ENCODE results near the gene ZNF337. TPM values are rescaled to one million over a fixed set of nuclear protein-coding genes. Genes with fewer than 3 reads are reported as not detected.
A peak's percentile ranks its signal among the peaks of the same experiment; 100 is the strongest.
"Not testable (repeated sequence)": the region's sequence is repeated elsewhere in the genome, so short reads cannot be mapped to it uniquely, and the experiment has no call there.

ZNF337 gene
- total RNA-seq, 1 donor from 2014 or later = 14.1 TPM

GRCh38 chr20:25637247-25637646 lies 59.4 kb downstream of the ZNF337 start:
- Histone ChIP-seq H3K4me3 (no peak overlapping the region), H3K9me3 (peaks cover 6% of the 10 kb centered on the region), H3K4me1 (no peaks in the 10 kb centered on the region), H3K27me3 (ENCODE audit: low read depth) (no peaks in the 10 kb centered on the region), H3K36me3 (peaks cover 9% of the 10 kb centered on the region), H3K27ac (no peak overlapping the region)
- intact Hi-C loops (cut with DNase I) = no loop called here
- TF ChIP-seq CTCF (IDR thresholded peaks at IDR 0.05) = no peak
- no peak for ATAC-seq
- DNase-seq = no peak

GRCh38 chr20:25632940-25633790 lies 63.5 kb downstream of the ZNF337 start:
- intact Hi-C loops (cut with DNase I) = no loop called here
- TF ChIP-seq CTCF (IDR thresholded peaks at IDR 0.05) = no peak
- no peak overlapping the region for H3K4me3 ChIP-seq
- no peak overlapping the region for H3K27ac ChIP-seq
- no peaks in the 10 kb centered on the region for H3K4me1 ChIP-seq
- ATAC-seq (no peak), DNase-seq (no peak)
- peaks cover 6% of the 10 kb centered on the region for H3K9me3 ChIP-seq
- peaks cover 9% of the 10 kb centered on the region for H3K36me3 ChIP-seq
- H3K27me3 ChIP-seq (ENCODE audit: low read depth) = no peaks in the 10 kb centered on the region

- H3K36me3 ChIP-seq; ATAC-seq; H3K4me1 ChIP-seq; H3K27ac ChIP-seq; H3K4me3 ChIP-seq; intact Hi-C loops (cut with DNase I); DNase-seq; H3K27me3 ChIP-seq (ENCODE audit: low read depth); H3K9me3 ChIP-seq: not testable (repeated sequence)
Observed at GRCh38 chr20:25630615-25631014, 66.0 kb downstream of the ZNF337 start.

GRCh38 chr20:25629816-25630499 lies 66.7 kb downstream of the ZNF337 start:
- no peaks in the 10 kb centered on the region for H3K4me1 ChIP-seq
- no peak overlapping the region for H3K27ac ChIP-seq
- H3K27me3 ChIP-seq (ENCODE audit: low read depth) = no peaks in the 10 kb centered on the region
- DNase-seq = no peak
- no peak overlapping the region for H3K4me3 ChIP-seq
- ATAC-seq = no peak
- no peak for TF ChIP-seq CTCF (IDR thresholded peaks at IDR 0.05)
- intact Hi-C loops (cut with DNase I) = no loop called here
- peaks cover 9% of the 10 kb centered on the region for H3K36me3 ChIP-seq
- H3K9me3 ChIP-seq = no peaks in the 10 kb centered on the region

- intact Hi-C loops (cut with DNase I) = no loop called here
- no peaks in the 10 kb centered on the region for H3K9me3 ChIP-seq
- no peak for DNase-seq
- ATAC-seq = no peak
- TF ChIP-seq CTCF (IDR thresholded peaks at IDR 0.05) = no peak
- H3K4me3 ChIP-seq = no peak overlapping the region
- no peaks in the 10 kb centered on the region for H3K27me3 ChIP-seq (ENCODE audit: low read depth)
- no peak overlapping the region for H3K27ac ChIP-seq
- peaks cover 11% of the 10 kb centered on the region for H3K4me1 ChIP-seq
- H3K36me3 ChIP-seq = no peaks in the 10 kb centered on the region
Observed at GRCh38 chr20:25626779-25627178, 69.9 kb downstream of the ZNF337 start.

GRCh38 chr20:25624500-25624939 lies 72.1 kb downstream of the ZNF337 start:
- Histone ChIP-seq H3K4me1 (peaks cover 15% of the 10 kb centered on the region), H3K27ac (peak overlapping the region; percentile 96), H3K4me3 (peak overlapping the region; percentile 84), H3K9me3 (no peaks in the 10 kb centered on the region), H3K36me3 (no peaks in the 10 kb centered on the region), H3K27me3 (ENCODE audit: low read depth) (no peaks in the 10 kb centered on the region)
- ATAC-seq (no peak), DNase-seq (no peak)
- no peak for TF ChIP-seq CTCF (IDR thresholded peaks at IDR 0.05)
- intact Hi-C loops (cut with DNase I) = no loop called here

All from lower lobe of right lung (tissue), 2 donors.